Daoy (cell line): ENCODE data around the gene LRRC8B. TPM values are rescaled to one million over a fixed set of nuclear protein-coding genes. Genes with fewer than 3 reads are reported as not detected.
"Not testable (repeated sequence)": the region's sequence is repeated elsewhere in the genome, so short reads cannot be mapped to it uniquely, and the experiment has no call there.

Source experiments
- DNase-seq: peaks from one replicate; pipeline ENCODE4 v3.0.0-alpha.2; 2015; ENCODE audit warnings: low read depth
- total RNA-seq: library from RNA; depleted of rRNA; stranded (reverse); fragments of >200 nt; shearing (Covaris generic); gene quantifications from 2 replicates; pipeline ENCODE4 v1.2.3, GENCODE V29; 2014

The LRRC8B gene
- total RNA-seq, 1 experiment from 2014 or later: 8.3 TPM

DNA sequence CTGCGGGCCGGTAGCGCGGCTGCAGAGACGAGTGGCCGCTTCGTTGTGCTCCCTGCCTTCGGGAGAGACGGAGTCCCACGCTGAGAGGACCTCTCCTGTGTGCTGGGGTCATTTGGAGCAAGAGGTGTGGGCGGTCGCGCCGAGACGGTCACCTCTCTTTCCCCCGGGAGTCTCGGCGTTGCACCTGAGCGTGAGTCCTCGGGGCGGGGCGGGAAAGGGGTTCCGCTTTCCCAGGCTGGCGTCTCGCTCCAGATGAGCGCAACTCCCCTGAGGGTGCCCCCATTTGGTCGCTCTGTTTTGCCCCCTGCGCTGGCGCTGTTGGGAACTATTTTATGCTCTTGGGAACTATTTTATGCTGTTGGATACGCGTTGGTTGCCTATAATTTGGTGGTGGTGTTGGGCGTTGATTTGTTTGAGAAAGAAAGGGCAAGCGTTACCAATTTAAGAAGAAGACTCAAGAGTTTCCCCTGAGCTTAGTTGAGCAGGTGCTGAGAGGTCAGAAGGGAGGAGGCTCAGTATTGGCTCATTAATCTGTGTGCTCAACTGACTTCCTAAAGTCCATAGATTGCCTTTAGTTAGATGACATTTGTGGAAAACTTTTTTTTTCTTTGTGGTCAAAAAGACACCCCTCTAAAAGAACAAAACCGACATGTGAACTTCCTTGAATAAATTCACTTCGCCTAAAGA lies 683 bp downstream of the LRRC8B start:
- DNase-seq: peak; percentile 59

DNA sequence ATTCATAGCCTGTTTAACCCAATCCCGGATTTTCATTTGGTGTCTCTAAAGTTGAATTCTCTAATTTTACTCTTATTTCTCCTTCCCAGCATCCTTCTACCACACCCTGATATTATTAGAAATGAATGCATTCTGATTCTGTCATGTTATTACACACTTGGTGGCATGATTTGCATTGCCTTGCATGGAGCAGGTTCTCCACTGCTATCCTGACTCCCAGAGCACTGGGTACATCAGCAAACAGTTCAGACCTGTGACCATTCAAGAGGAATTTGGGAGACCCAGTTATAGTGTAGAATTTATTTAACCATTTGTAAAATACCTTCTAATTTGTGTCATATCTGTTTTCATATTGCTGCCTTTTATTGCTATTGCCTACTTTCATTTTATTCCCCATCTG lies 2.6 kb downstream of the LRRC8B start:
- DNase-seq: no peak

DNA sequence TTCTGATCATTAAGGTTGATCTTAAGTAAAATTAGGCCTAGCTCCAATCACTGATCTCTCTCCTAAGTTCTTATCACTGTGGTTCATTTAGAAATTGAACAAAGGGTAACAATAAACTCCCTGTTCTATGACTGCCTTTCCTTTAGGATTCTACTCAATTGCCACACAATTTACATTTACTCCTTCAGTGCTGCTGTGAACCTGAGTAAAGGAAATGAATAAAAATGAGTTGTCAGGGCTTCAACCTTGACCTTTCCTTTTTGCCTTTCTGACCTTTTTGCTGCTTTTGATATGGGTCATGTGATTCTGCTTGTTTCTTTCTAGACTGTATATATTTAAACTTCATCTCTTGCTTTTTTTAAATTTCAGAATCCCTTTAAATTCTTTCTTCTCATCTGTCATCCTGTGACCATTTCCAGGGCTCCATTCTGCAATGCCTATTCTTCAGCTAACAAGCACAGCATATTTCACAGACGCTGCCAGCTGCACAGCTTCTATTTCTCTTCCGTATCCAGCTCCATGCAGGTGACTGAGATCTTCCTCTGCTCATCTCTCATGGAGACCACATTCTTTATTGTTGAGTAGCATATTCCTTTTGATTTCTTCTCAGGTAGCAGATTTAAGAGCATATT lies 3.2 kb downstream of the LRRC8B start:
- DNase-seq: no peak

DNA sequence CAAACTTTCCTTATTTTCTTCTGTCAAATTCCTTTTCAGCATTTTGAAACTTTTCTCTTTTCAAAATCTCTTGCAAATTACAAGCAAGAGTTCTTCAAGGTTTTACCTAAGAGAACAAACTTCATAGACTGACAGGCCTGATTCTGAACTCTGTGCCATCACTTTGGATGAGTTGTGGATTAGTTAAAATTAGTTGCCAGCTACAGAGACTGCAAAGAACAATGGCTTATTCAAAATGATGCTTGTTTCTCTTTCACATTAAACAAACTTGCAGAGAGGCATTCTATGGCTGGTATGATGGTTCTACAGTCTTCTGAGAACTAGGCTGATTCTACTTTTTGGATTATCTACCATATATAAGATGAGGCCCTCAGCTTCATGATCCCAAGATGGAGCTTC lies 3.8 kb downstream of the LRRC8B start:
- no peak for DNase-seq

DNA sequence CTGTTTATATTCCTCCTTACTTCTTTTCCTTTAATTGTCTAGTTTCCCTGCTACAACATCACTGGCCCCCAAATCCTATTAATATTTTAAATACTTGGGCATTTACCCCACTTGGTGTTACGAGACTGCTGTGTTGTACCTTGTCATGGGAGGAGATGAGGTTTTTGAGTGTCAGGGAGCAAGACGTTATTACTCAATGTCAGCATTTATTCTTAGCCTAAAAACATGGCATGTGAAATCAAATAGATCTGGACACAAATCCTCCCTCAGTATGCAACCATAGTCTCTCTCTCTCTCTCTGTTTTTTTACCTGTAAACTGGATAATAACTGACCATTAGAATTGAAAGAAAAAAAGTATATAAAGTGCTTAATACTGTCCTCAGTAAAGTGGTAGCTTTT lies 4.6 kb downstream of the LRRC8B start:
- DNase-seq: no peak

DNA sequence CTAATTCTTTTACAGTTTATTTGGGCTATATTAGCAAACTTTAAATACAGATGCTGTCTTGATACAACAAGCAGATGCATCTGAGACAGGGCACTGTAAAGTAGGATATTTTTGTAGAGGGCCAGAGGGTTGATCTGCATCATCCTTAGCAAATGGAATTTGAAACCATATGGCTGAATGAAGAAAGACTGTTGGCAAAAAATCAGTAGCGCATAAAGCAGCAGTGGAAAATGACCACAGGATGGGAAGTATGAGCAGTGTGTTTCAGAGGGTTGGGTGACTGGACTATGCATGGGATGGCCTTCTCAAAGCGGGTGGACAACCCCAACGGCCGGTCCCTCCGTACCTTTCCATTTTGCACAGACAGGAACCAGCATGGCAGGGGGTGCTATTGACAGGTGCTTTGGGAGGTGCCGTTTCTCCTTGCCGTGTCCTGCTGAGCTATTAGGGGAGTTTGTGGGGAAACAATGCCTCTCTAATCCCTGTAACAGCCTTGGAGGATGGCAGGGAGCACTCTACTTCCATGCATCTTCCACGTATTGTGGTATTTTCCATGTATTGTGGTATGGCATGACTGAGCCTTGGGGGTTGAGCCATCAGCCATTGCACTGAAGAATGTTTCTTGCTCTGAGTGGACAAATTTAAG lies 5.9 kb downstream of the LRRC8B start:
- no peak for DNase-seq

DNA sequence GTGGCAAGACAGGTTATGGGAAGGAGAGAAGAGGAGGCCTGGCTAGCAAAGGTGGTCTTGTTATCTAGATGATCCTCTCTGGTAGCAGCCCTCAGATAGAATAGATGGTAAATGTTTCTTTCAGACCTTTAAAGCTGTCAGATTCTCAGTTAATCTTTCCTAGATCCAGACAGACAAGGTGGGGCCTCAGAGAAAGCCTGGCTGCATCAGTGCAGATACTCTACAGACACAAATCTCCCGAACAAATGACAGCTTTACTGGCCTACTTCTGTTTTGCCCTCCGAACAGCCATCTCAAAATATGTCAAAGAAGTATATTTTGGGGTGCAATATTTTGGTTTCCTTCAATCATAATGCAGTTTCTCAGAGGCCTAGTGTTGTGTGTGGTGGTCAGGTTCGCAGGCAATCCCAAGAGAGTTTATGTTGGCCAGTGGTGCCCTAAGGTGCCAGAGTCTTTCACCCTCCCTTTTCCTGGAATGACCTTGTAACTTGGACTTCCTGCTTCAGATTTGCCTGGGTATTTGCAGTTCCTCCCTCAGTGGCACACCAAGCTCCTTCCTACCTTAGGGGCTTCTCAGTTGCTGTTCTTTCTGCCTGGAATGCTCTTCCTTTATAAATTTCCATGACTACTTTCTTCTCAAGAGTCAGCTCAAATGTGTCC lies 7.0 kb downstream of the LRRC8B start:
- DNase-seq: no peak

DNA sequence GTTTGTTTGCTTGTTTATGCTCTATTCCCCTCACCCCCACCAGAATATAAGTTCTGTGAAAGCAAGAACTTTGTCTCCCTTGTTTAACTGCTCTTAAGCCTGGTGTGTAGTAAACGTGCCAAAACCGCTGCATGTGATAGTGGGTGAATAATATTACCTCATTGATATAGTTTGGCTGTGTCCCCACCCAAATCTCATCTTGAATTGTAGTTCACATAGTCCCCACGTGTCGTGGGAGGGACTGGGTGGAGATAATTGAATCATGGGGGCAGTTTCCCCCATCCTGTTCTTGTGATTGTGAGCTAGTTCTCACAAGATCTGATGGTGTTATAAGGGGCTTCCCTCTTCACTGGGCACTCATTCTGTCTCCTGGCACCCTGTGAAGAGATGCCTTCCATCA lies 7.6 kb downstream of the LRRC8B start:
- no peak for DNase-seq

DNA sequence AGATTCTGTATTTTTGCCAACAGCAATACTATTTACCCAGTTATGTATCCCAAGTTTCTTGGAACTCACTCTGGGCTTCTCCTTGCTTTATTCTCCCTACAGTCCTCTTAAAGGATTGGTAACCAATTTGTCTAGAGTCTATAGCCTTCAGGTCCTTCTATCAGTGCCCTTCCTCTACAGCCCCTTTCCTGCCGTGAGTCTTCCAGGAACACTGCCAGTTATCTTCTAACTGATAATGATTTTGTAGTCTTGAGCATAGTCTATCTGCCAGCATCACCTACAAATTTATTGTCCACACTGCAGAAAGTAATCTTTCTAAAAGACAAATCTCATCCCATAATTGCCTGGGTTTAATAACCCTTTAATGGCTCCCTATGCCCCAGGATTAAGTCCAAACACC lies 8.2 kb downstream of the LRRC8B start:
- DNase-seq: no peak

DNA sequence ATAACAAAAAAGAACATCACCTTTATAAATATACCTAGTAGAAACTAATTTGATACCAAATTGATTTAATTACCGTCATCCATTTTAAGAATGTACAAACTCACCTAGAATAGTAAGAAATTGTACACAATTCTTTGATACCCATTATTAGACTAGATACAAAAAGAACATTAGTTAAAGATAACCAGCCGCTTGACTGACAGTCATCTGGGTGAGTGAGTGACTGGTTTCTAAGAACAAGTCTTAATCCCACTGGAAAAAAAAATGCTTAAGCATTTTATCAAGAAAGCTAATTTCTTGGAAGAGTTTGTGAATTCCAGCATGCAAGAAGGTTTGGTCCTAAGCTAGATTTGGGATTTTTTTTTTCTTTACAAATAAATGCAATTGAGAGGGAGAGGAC lies 10.9 kb downstream of the LRRC8B start:
- DNase-seq: no peak

DNA sequence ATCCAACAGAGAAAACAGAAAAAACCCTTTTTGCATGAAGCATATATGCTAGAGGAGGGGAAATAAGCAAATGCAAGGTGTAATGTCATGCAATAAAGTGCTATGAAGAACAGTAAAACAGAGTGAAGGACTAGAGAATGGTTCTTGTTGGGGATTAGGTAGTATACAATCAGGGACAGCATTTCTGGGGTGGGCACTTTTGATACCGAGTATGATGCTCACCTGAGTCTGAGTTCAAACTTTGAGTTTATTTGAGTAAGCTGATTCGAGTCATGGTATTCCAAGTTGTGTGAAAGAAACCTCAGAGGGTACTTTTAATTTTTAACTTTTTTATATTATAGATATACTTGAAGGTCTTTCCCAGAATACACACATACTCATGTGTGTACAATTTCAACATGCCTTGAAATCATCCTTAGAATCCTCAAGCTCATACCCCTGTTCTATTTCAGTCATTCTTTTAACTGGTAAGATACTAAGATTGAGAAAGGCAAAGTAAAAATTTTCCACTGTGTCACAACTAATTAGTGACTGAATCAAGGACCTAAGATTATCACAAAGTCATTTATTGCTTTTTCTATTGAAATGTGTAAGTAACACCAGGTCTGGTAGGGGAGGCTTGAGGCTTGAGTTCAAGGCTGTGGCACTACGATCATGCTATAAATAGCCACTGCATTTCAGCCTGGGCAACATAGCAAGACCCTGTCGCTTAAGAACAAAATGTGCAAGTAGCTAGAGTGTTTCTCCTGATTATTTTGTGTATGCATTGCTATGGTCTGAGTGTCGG lies 12.1 kb downstream of the LRRC8B start:
- DNase-seq: no peak

DNA sequence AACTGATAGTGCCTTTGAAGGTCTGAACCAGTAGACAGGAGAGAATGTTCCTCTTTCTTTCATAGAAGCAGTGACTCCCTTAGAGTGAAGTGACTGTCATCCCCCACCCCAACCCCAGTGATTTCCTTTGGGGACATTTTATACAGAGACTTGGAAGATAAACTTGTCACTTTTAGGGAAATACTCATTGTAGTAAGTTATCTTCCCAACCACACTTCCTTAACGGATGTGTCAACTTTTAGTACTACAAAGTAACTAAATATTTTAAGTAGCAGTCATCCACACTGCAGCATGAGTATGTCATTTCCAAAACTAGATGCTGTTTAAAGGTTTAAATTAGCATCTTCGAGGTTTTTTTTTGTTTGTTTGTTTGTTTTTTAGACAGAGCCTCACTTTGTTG lies 13.7 kb downstream of the LRRC8B start:
- DNase-seq: no peak

DNA sequence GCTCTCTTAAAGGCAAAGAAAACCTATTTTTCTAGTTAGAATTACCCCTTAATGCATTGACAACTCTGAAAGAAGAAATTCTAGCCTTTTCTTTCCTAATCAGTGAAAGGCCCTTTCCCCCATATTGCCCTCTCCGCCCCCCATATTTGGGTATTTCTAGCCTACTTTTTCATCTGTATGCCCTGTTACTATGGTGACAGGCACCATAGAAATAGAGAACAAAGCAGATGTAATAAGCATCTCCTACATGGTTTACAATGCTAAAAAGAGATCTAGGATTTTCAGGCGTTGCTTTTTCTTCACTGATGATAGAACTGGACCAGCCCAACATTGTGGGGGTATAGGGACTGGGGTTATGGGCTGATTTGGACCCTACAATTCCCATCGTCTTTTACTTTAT lies 14.5 kb downstream of the LRRC8B start:
- DNase-seq: no peak

DNA sequence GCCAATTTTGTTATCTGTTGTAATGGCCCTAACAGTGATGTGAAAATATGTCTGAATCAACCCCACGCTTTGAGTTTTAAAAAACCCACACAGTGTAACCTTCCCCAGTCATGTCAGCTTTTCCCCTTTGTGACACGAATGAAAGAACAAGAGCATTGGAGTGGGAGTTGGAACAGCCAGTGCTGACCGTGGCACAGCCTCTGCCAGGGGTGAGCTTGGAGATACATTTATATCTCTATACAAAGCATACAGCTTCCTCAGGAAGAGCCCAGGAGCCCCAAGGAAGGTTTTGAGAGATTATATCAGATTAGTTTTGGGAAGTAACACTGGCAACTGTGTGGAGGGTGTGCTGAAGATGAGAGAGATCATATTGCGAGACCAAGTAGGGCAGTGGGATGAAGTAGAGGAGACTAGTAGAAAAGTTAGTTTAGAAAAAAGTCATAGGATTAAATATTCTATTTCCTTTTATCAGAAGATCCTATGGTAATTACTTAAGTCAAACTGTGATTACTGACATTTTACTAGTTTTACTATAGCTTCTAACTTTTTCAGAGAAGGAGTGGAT lies 15.9 kb downstream of the LRRC8B start:
- no peak for DNase-seq

DNA sequence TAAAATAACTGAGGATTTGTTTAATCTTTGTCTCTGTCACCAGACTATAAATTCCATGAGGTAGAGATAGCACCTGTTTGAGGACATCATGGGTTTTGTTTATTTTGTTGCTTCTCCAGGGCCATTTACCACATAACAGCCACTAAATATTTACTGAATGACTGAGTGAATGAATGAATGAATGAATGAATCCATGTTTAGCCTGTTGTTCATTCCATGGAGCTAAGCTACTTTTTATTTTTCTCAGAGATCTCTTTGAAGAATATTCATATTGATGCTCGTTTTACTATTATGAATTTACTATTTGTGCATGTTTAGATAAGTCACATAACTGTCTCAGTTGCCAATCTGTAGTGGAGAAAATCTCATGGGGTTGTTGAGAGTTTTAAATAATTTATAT lies 17.7 kb downstream of the LRRC8B start:
- DNase-seq: no peak

DNA sequence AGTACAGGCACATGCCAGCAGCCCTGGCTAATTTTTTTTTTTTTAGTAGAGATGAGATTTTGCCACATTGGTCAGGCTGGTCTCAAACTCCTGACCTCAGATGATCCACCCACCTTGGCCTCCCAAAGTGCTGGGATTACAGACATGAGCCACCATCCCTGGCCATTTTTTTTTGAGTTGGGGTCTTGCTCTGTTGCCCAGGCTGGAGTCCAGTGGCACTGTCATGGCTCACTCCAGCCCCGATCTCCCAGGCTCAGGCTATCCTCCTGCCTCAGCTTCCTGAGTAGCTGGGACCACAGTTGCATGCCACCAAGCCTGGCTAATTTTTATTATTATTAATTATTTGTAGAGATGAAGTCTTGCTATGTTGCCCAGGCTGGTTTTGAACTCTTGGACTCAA lies 19.0 kb downstream of the LRRC8B start:
- DNase-seq: not testable (repeated sequence)

DNA sequence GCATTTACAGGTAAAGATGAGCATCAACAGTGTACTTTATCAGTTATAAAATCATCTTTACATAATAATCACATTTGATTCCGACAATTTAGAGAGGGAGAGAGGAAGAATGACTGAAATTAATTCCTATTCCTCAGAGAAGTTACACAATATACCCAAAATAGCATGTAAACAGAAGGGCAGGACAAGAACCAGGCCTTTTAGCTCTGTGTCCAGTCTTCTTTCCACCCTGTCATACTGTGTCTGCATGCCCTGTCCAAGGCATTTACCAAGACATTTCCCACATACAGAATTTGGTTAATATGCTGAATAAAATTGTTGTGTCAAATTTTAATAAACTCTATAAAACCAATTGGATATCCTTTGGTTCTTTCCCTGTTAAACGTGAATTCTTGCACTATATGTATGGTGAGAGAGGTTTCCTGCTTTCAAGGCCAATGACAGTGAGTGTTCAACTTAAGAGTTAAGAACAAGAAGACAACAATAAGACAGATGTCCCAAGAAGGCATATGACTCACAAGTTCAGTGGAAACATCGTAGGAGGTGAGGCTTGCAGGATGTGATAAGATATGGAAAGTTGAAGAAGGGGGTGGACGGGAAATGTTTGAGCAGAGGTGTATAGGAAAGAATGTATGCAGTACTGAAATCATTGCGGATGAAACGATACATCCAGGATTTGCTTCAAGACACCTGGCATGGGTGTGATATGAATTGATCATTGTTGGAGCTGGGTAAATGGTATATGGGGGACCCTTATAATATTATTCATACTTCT lies 20.8 kb downstream of the LRRC8B start:
- DNase-seq: peak; percentile 32

DNA sequence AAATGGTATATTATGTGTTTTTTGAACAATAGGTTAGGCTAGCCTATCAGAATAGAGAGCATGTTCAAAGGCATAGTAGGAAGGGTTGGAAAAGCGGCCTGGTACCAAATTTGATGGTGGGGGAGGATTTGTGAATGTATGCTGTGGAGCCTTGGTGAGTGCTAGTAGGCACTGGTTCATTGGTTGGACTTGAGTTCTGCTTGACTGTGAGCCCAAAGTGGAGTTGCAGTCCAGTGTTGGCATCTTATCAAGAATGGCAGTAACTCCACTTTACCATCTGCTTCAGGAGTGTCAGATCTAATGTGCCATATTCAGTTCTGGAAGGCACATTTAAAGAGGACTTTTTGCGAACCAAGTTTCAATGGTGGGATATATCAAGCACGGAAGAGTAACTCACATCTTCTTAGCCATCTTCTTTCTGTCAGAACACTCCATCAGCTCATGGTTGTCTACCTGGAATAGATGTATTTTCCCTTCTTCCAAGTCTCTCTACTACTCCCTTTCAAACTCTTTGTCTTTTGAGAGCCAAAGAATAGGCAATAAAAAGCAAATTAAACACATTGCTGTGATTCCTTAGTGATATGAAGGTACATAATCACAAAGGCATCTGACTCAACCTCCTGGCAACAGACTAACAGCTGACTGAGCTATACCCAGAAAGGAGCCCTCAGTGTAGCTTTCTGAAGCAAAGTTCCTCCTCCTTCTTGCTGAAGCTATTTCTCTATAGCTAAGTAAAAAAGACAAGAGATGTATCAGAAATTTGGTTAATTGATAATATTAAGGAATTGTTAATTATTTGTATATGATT lies 21.7 kb downstream of the LRRC8B start:
- peak; percentile 29 for DNase-seq

DNA sequence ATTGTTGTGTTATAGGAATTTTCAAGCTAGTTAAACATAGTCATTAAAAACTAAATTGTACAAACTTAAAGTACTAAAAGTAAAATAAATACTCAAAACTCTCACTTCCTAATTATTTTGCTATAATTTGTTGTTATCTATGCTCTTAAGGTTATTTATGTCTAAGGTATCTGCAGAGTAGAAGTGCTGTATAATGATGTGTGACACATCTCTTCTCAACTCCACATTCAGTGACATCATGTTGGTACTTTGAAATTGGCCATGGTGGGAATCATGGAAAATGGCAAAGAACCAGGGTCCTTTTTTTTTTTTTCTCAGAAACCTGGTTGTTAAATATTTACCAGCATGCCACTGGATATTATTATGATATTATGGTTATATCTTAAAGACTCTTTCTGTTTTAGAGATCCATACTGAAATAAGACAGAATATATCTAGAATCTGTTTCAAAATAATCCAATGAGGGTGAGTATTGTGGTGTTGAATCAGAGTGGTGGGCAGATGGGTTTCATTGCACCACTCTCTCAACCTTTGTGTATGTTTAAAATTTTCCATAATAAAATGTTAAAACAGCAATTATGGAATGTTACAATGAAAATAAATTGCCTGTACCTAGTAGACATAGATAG lies 22.4 kb downstream of the LRRC8B start:
- no peak for DNase-seq
